ENCODE results near the gene PTPRM. TPM values are rescaled to one million over a fixed set of nuclear protein-coding genes. Genes with fewer than 3 reads are reported as not detected.

PTPRM gene
- polyA plus RNA-seq, 1 experiment: 81.1 TPM

DNA sequence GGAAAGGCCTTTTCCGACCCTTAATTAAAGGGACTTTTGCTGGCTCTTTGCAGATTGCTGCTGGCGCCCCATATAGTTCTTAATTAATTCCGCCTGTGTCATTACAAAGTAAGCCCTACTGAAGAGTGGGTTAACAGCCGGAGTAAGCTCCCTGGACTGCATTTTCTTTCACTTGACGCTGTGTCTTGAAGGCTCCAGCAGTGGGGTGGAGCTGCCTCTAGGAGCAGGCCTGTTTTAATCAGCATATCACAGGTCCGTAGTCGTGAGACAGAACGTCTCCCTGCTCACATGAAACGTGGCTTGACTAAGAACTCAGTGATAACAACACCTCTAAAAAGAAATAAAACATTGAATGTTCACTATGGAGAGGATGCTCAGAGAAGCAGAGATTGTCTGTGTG, 712.2 kb downstream of the PTPRM start:
- Histone ChIP-seq H3K9me3 (ENCODE audit: control insufficient read depth, insufficient read depth, low read length) (no peaks in the 10 kb centered on the region), H3K4me3 (ENCODE audit: low read depth, low read length) (no peak overlapping the region), H3K27ac (ENCODE audit: low read depth, low read length) (peak overlapping the region; percentile 2), H3K27me3 (ENCODE audit: control insufficient read depth, insufficient read depth, low read length) (no peaks in the 10 kb centered on the region)
- no peak for TF ChIP-seq CTCF (IDR thresholded peaks at IDR 0.05; ENCODE audit: low read depth, low read length)
- no peak for DNase-seq (ENCODE audit: low read depth, low spot score)
- POLR2A ChIA-PET: no interaction called here
- CTCF ChIA-PET: no interaction called here

DNA sequence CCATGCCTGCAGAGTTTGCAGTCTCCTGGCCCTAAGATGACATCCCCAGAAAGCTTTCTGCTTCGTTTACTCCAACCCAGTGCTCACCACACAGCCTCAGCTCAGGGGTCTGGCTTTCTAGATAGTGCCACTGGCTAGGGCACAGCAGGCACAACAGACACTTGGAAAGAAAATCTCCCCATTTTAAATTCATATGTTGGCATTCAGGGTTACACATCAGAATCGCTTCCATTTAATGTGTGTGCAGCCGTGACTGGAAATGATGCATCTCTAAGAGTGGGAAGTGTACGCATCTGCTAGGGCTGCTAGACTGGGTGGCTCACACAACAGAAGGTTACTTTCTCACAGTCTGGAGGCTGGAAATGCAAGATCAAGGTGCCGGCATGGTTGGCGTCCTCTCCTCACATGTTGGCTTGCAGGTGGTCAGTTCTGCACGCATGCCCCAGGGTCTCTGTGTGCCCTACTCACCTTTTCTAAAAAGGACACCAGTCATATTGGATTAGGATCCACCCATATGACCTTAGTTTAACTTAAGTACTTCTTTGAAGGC, 712.7 kb downstream of the PTPRM start:
- no peak overlapping the region for H3K4me3 ChIP-seq (ENCODE audit: low read depth, low read length)
- H3K9me3 ChIP-seq (ENCODE audit: control insufficient read depth, insufficient read depth, low read length): no peaks in the 10 kb centered on the region
- peak overlapping the region; percentile 2 for H3K27ac ChIP-seq (ENCODE audit: low read depth, low read length)
- ChIA-PET POLR2A (no interaction called here), CTCF (no interaction called here)
- no peaks in the 10 kb centered on the region for H3K27me3 ChIP-seq (ENCODE audit: control insufficient read depth, insufficient read depth, low read length)
- TF ChIP-seq CTCF (IDR thresholded peaks at IDR 0.05; ENCODE audit: low read depth, low read length): no peak
- no peak for DNase-seq (ENCODE audit: low read depth, low spot score)

DNA sequence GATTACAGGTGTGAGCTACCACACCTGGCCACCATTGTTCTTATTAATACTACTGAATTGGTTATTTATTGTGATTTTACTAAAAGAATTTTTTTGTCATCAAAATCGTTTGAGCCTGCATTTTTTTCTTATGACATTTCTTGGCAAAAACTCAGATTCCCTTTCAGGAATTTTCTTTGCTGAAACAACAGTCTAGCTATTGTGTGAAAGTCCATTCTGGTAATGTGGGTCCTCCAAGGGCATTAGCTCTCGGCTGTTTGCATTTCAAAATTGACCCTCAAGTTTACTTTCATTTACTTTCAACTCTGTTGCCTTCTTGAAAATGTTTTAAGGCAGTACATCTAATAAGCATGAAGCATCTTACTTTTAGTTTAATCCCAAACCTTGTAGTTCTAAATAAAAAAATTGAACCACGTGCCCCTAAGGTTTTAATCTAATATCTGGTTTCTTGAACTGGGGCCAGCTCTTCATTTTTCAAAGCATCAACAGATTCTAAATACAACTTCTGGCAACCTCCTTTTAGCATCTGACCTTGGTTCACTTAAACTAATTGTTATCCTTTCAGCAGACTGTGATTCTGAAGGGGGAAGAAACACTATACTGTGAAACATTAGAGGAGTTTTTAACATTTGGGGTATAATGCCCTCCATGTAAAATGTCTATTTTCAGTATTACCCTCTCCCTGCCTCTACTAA, 716.9 kb downstream of the PTPRM start:
- CTCF ChIA-PET: interaction anchor here (0.7 kb wide), 1 partner anchor 84 kb away, joined by 3 read pairs; no protein-coding TSS in a partner anchor
- no peak for TF ChIP-seq CTCF (IDR thresholded peaks at IDR 0.05; ENCODE audit: low read depth, low read length)
- Histone ChIP-seq H3K27ac (ENCODE audit: low read depth, low read length) (no peak overlapping the region), H3K4me3 (ENCODE audit: low read depth, low read length) (no peak overlapping the region), H3K27me3 (ENCODE audit: control insufficient read depth, insufficient read depth, low read length) (no peaks in the 10 kb centered on the region), H3K9me3 (ENCODE audit: control insufficient read depth, insufficient read depth, low read length) (no peaks in the 10 kb centered on the region)
- peak; percentile 15 for DNase-seq (ENCODE audit: low read depth, low spot score)
- POLR2A ChIA-PET: no interaction called here

DNA sequence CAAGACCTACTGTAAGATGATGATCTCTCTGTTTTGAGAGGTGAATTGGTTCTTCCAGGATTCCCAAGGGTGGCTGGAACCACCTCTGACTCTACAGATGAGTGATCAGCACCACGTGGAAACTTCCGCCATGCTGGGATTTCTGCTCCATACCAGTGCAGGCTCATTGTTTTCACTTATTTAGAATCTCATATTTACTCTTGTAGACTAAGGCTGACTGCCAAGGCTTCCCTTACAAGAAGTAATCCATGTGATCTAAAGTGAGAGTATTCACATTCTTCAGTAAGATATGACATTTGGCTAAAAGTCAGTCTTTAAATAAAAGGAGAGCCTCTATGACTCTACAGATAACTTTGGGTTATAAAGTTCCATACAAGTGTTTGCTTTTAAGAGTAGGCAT, 719.2 kb downstream of the PTPRM start:
- no peak for TF ChIP-seq CTCF (IDR thresholded peaks at IDR 0.05; ENCODE audit: low read depth, low read length)
- ChIA-PET POLR2A (no interaction called here), CTCF (no interaction called here)
- DNase-seq (ENCODE audit: low read depth, low spot score): no peak
- Histone ChIP-seq H3K27ac (ENCODE audit: low read depth, low read length) (no peak overlapping the region), H3K9me3 (ENCODE audit: control insufficient read depth, insufficient read depth, low read length) (no peaks in the 10 kb centered on the region), H3K4me3 (ENCODE audit: low read depth, low read length) (no peak overlapping the region), H3K27me3 (ENCODE audit: control insufficient read depth, insufficient read depth, low read length) (no peaks in the 10 kb centered on the region)

DNA sequence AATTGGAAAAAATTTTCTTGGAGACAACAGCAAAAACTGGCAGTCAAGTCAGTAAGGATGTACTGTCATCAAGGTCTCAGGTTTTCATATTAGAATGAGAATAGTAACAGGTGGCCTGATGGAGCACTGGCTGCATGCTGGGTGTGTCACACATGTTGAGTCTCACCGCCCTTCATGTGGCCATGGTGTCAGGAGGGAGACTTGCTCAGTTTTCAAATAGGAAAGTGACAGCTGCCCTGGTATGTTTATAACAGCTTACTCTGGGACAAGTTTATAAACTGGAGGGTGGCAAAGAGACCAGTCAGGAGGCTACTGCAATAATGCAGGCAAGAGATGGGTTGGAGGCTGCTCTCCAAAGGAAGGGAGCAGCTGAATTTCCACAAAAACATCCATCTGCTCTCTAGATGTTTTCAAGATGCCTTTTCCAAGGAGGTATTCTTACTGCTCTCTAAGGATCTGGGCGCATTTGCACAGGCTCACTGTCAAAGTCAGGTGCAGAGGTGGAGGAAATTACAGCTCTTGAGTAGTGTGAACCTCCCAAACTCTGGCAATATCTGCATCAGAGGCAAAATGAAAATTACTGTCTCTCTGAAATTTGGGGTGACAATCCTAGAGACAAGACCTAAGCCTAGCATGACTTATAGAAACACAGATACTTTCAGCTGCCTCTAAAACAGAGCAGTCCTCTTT, 720.2 kb downstream of the PTPRM start:
- no peak overlapping the region for H3K27ac ChIP-seq (ENCODE audit: low read depth, low read length)
- no peaks in the 10 kb centered on the region for H3K9me3 ChIP-seq (ENCODE audit: control insufficient read depth, insufficient read depth, low read length)
- ChIA-PET CTCF (interaction anchor here (0.5 kb wide), 1 partner anchor 721 kb away, joined by 3 read pairs; no protein-coding TSS in a partner anchor), POLR2A (no interaction called here)
- H3K27me3 ChIP-seq (ENCODE audit: control insufficient read depth, insufficient read depth, low read length): no peaks in the 10 kb centered on the region
- no peak overlapping the region for H3K4me3 ChIP-seq (ENCODE audit: low read depth, low read length)
- no peak for DNase-seq (ENCODE audit: low read depth, low spot score)
- no peak for TF ChIP-seq CTCF (IDR thresholded peaks at IDR 0.05; ENCODE audit: low read depth, low read length)
